PC-3 (cell line): ENCODE measurements around the gene PCSK1N. TPM values are rescaled to one million over a fixed set of nuclear protein-coding genes. Genes with fewer than 3 reads are reported as not detected.
"Not testable (repeated sequence)": the region's sequence is repeated elsewhere in the genome, so short reads cannot be mapped to it uniquely, and the experiment has no call there.

Source experiments
- ATAC-seq: fragments of 200-7000 bp; cut with Tn5 transposase; 2 replicates; pipeline ENCODE4 v1.9.1; 2020; ENCODE audit warnings: mild to moderate bottlenecking, moderate library complexity
- BruUV-seq: library from RNA; stranded (reverse); fragments of 400-500 nt; replicated peaks from 2 replicates; lab custom pipeline; 2021; lab: Mats Ljungman, UMichigan
- CTCF ChIA-PET: fragments of 300-600 bp; sonication (Branson Sonifier 250); formaldehyde crosslinking; loops from one replicate; lab custom pipeline; 2022; ENCODE audit warnings: antibody characterized with exemption; lab: Charles Lee
- POLR2A ChIA-PET: fragments of 300-600 bp; sonication (Branson Sonifier 250); formaldehyde crosslinking; loops from one replicate; lab custom pipeline; 2022; ENCODE audit warnings: antibody characterized with exemption; ENCODE audit not compliant: unreplicated experiment; lab: Charles Lee
- DNase-seq: peaks from one replicate; pipeline ENCODE4 v3.0.0-alpha.2; 2015
- H2AFZ ChIP-seq: fragments of 300-600 bp; sonication (generic); 2 replicates; pipeline ENCODE4 v1.6.0; 2016; ENCODE audit warnings: antibody characterized with exemption, low read length
- H3F3A ChIP-seq: fragments of 300-600 bp; sonication (generic); one replicate; pipeline ENCODE4 v1.6.0; 2017; ENCODE audit warnings: antibody characterized with exemption, low read length, control low read depth, mild to moderate bottlenecking; ENCODE audit not compliant: unreplicated experiment
- H3K27ac ChIP-seq: fragments of 300-600 bp; sonication (generic); 2 replicates; pipeline ENCODE4 v1.5.1; 2016; ENCODE audit warnings: mild to moderate bottlenecking, low read length
- H3K27me3 ChIP-seq: fragments of 300-600 bp; sonication (generic); 2 replicates; pipeline ENCODE4 v1.6.1; 2016; ENCODE audit warnings: low read length, mixed read lengths
- H3K36me3 ChIP-seq: fragments of 300-600 bp; sonication (generic); 2 replicates; pipeline ENCODE4 v1.6.1; 2016; ENCODE audit warnings: low read depth, mixed run types, low read length, mixed read lengths
- H3K4me1 ChIP-seq: fragments of 300-600 bp; sonication (generic); 2 replicates; pipeline ENCODE4 v1.5.1; 2016; ENCODE audit warnings: low read length; ENCODE audit not compliant: insufficient read depth
- H3K4me2 ChIP-seq: fragments of 300-600 bp; sonication (generic); 2 replicates; pipeline ENCODE4 v1.6.0; 2016; ENCODE audit warnings: low read length
- H3K4me3 ChIP-seq: fragments of 300-600 bp; sonication (generic); 2 replicates; pipeline ENCODE4 v1.5.1; 2016; ENCODE audit warnings: mild to moderate bottlenecking, low read length, mixed read lengths
- H3K79me2 ChIP-seq: fragments of 300-600 bp; sonication (generic); 2 replicates; pipeline ENCODE4 v1.6.1; 2017; ENCODE audit warnings: low read length, mixed read lengths
- H3K9ac ChIP-seq: fragments of 300-600 bp; sonication (generic); 2 replicates; pipeline ENCODE4 v1.6.0; 2016; ENCODE audit warnings: mild to moderate bottlenecking, low read length
- H3K9me2 ChIP-seq: fragments of 300-600 bp; sonication (generic); replicated peaks from 2 replicates; pipeline ENCODE4 v1.6.1; 2016; ENCODE audit warnings: mixed run types, low read length, mixed read lengths
- H3K9me3 ChIP-seq: fragments of 300-600 bp; sonication (generic); 2 replicates; pipeline ENCODE4 v1.6.1; 2016; ENCODE audit warnings: low read length, mixed read lengths
- H4K20me1 ChIP-seq: fragments of 300-600 bp; sonication (generic); 2 replicates; pipeline ENCODE4 v1.6.1; 2016; ENCODE audit warnings: low read length, mixed read lengths
- EZH2 ChIP-seq: fragments of 300-600 bp; sonication (generic); IDR thresholded peaks from one replicate; pipeline ENCODE4 v1.6.1; 2017; ENCODE audit warnings: antibody characterized with exemption, mild to moderate bottlenecking, low read length; ENCODE audit not compliant: unreplicated experiment
- EZH2phosphoT487 ChIP-seq: fragments of 300-600 bp; sonication (generic); IDR thresholded peaks from 2 replicates; pipeline ENCODE4 v1.6.1; 2018; ENCODE audit warnings: mild to moderate bottlenecking, antibody characterized with exemption, low read length, borderline replicate concordance
- intact Hi-C: fragments of 100-400 bp; cut with micrococcal nuclease; formaldehyde crosslinking; loops from 2 replicates; pipeline ENCODE4 v1.9.0; 2023
- total RNA-seq: library from RNA; depleted of rRNA; stranded (reverse); fragments of >200 nt; gene quantifications from 2 replicates; pipeline ENCODE4 v1.2.3, GENCODE V29; 2014
- TF ChIP-seq, protein P1 (sequence below): fragments of 300-600 bp; sonication (generic); conservative IDR thresholded peaks from 2 replicates; pipeline ENCODE4 v1.5.1; 2017; ENCODE audit warnings: antibody characterized with exemption, low read depth, mild to moderate bottlenecking, low read length

Gene PCSK1N
- total RNA-seq, 1 experiment from 2014 or later = 135 TPM

DNA sequence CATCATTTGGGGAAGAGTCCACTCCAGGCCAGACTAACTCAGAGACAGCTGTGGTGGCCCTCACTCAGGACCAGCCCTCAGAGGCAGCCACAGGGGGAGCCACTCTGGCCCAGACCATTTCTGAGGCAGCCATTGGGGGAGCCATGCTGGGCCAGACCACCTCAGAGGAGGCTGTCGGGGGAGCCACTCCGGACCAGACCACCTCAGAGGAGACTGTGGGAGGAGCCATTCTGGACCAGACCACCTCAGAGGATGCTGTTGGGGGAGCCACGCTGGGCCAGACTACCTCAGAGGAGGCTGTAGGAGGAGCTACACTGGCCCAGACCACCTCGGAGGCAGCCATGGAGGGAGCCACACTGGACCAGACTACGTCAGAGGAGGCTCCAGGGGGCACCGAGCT lies 12.4 kb downstream of the PCSK1N start:
- Histone ChIP-seq H3K4me1 (no peaks in the 10 kb centered on the region), H4K20me1 (no peaks in the 10 kb centered on the region), H2AFZ (no peak overlapping the region), H3K27ac (no peak overlapping the region), H3K9me3 (no peaks in the 10 kb centered on the region), H3K4me2 (no peak overlapping the region), H3K4me3 (no peak overlapping the region), H3K79me2 (no peaks in the 10 kb centered on the region), H3K9ac (no peak overlapping the region), H3K36me3 (no peaks in the 10 kb centered on the region), H3K9me2 (no peaks in the 10 kb centered on the region), H3K27me3 (no peaks in the 10 kb centered on the region), H3F3A (no peaks in the 10 kb centered on the region)
- intact Hi-C loops = no loop called here
- ChIA-PET POLR2A (no interaction called here), CTCF (no interaction called here)
- BruUV-seq = TSS peak; percentile 53
- TF ChIP-seq, protein P1, sequence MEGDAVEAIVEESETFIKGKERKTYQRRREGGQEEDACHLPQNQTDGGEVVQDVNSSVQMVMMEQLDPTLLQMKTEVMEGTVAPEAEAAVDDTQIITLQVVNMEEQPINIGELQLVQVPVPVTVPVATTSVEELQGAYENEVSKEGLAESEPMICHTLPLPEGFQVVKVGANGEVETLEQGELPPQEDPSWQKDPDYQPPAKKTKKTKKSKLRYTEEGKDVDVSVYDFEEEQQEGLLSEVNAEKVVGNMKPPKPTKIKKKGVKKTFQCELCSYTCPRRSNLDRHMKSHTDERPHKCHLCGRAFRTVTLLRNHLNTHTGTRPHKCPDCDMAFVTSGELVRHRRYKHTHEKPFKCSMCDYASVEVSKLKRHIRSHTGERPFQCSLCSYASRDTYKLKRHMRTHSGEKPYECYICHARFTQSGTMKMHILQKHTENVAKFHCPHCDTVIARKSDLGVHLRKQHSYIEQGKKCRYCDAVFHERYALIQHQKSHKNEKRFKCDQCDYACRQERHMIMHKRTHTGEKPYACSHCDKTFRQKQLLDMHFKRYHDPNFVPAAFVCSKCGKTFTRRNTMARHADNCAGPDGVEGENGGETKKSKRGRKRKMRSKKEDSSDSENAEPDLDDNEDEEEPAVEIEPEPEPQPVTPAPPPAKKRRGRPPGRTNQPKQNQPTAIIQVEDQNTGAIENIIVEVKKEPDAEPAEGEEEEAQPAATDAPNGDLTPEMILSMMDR = no peak
- no peak for TF ChIP-seq EZH2phosphoT487
- no peak for TF ChIP-seq EZH2
- ATAC-seq = no peak
- DNase-seq = no peak

DNA sequence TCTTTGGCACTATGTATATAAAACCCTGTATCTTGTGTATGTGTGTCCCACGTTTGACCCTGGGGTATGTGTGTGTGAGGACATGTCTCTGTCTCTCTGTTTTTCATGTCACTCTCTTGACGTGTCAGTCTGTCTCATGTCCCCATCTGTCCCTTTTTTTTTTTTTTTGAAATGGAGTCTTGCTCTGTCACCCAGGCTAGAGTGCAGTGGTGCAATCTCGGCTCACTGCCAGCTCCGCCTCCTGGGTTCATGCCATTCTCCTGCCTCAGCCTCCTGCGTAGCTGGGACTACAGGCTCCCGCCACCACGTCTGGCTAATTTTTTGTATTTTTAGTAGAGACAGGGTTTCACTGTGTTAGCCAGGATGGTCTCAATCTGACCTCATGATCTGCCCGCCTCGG lies 16.0 kb downstream of the PCSK1N start:
- POLR2A ChIA-PET, H2AFZ ChIP-seq, H3K4me3 ChIP-seq, H3K27ac ChIP-seq, BruUV-seq, H3K9me3 ChIP-seq, intact Hi-C loops, ATAC-seq, H3K36me3 ChIP-seq, H3F3A ChIP-seq, H3K4me1 ChIP-seq, H3K27me3 ChIP-seq, CTCF ChIA-PET, H4K20me1 ChIP-seq, H3K9me2 ChIP-seq, H3K9ac ChIP-seq, DNase-seq, H3K4me2 ChIP-seq, H3K79me2 ChIP-seq: not testable (repeated sequence)

DNA sequence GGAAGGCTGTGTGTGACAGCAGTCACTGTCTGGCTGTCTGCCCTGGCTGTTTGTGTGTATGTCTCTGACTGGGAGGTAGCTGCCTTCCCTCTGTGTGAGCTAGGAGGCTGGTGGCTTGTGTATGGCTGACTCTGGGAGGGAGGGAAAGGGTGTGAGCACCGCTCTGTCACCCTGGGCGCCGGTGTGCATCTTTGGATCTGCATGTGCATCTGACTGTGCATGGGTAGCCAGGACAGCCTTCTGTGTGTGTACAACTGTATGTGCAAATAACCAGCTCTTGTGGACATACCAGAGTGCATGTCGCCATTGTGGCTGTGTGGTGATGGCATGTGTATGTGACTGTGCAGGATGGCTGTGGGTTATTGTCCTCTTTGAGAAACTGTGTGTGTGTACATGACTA lies 16.5 kb downstream of the PCSK1N start:
- Histone ChIP-seq H3K9me3 (no peaks in the 10 kb centered on the region), H2AFZ (no peak overlapping the region), H3K27ac (no peak overlapping the region), H3K4me1 (no peaks in the 10 kb centered on the region), H4K20me1 (no peaks in the 10 kb centered on the region), H3K9ac (no peak overlapping the region), H3K4me3 (no peak overlapping the region), H3F3A (no peaks in the 10 kb centered on the region), H3K9me2 (no peaks in the 10 kb centered on the region), H3K4me2 (no peak overlapping the region), H3K79me2 (no peaks in the 10 kb centered on the region), H3K36me3 (no peaks in the 10 kb centered on the region), H3K27me3 (no peaks in the 10 kb centered on the region)
- BruUV-seq = no TSS peak
- intact Hi-C loops = no loop called here
- TF ChIP-seq EZH2phosphoT487 (no peak), EZH2 (no peak)
- TF ChIP-seq, protein P1 = no peak
- DNase-seq (no peak), ATAC-seq (no peak)
- ChIA-PET CTCF (no interaction called here), POLR2A (no interaction called here)
